Measurements from ENCODE around the gene COG1.

The COG1 gene

DNA sequence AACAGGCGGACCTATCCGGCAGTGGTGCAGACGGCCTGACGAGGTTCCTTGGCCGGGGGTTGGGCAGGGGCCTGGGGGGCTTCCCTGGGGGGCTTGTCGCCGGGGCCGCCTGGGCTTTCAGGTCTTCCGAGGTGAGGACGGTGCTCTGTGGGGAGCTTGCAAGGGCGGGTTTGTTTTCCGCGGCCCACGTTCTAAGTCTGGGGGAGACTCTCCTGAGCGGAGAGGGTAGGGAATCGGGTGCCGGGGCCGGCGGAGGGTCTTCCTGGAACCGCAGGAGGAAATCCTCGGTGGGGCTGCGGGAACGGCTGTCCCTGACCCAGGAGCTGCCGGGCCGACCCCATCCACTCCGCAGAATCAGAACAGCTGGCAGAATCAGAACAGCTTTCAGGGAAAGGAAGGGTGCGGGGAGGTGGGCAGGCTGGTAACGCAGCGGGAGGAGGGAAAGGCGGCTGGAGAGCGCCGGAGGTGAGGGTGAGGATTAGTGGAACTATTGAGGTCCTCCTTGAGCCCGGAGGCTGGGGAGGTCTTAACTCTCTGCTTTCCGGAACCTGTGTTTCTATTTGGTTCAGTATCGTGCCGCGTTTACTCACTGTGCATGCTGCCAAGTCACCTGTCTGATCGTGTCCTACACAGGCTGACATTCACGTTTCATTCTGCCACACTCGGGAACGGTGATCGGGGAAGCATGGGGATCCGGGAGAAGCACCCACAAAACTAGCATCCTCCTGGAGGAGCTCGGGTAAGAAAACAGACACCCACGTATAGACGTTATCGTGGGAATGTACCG lies 39.9 kb downstream of the COG1 start:
- DNase-seq: peak; percentile 88
- no peaks in the 10 kb centered on the region for H3K27me3 ChIP-seq (ENCODE audit: insufficient read depth, low read depth, severe bottlenecking)
- H3K9me3 ChIP-seq (ENCODE audit: severe bottlenecking): no peaks in the 10 kb centered on the region
- TF ChIP-seq, protein P1, sequence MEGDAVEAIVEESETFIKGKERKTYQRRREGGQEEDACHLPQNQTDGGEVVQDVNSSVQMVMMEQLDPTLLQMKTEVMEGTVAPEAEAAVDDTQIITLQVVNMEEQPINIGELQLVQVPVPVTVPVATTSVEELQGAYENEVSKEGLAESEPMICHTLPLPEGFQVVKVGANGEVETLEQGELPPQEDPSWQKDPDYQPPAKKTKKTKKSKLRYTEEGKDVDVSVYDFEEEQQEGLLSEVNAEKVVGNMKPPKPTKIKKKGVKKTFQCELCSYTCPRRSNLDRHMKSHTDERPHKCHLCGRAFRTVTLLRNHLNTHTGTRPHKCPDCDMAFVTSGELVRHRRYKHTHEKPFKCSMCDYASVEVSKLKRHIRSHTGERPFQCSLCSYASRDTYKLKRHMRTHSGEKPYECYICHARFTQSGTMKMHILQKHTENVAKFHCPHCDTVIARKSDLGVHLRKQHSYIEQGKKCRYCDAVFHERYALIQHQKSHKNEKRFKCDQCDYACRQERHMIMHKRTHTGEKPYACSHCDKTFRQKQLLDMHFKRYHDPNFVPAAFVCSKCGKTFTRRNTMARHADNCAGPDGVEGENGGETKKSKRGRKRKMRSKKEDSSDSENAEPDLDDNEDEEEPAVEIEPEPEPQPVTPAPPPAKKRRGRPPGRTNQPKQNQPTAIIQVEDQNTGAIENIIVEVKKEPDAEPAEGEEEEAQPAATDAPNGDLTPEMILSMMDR (IDR thresholded peaks at IDR 0.05; ENCODE audit: low read depth, low read length): no peak
- peak overlapping the region; percentile 97 for H3K4me3 ChIP-seq (ENCODE audit: low read depth, low read length)
- peak overlapping the region; percentile 91 for H3K27ac ChIP-seq
- H3K36me3 ChIP-seq: peaks cover 44% of the 10 kb centered on the region

DNA sequence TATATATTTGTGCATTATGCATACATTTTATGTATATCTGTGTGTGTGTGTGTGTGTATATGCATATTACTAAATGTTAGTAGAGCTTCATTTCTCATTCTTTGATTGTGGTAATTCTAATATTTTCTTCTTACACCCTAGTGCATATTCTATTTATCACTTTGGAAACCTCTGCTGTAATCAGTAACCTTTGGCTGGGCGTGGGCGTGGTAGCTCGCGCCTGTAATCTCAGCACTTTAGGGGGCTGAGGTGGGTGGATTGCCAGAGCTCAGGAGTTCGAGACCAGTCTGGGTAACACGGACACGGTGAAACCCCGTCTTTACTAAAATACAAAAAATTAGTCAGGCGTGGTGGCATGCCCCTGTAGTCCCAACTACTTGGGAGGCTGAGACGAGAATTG lies 41.9 kb downstream of the COG1 start:
- peaks cover 61% of the 10 kb centered on the region for H3K36me3 ChIP-seq
- no peaks in the 10 kb centered on the region for H3K27me3 ChIP-seq (ENCODE audit: insufficient read depth, low read depth, severe bottlenecking)
- TF ChIP-seq, protein P1 (IDR thresholded peaks at IDR 0.05; ENCODE audit: low read depth, low read length): no peak
- H3K4me3 ChIP-seq (ENCODE audit: low read depth, low read length): no peak overlapping the region
- H3K9me3 ChIP-seq (ENCODE audit: severe bottlenecking): no peaks in the 10 kb centered on the region
- DNase-seq: no peak
- no peak overlapping the region for H3K27ac ChIP-seq

DNA sequence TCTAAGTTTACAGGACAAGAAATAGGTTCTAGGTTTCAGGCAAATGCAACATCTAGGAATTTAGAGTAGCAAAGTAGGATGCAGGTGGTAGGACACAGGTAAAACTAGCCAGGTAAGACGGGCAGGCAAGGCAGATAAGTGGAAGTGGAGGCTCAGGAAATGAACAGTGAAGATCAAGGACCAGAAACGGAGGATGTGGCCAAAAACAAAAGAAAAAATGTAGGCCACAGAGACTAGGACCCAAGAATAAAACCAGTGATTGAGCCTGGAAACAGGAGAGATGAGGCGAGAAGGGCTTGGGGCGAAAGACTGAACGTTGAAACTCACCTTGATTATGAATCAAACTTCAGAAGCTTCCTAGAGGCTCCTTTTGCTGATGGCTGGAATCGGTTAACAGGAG lies 44.9 kb downstream of the COG1 start:
- H3K4me3 ChIP-seq (ENCODE audit: low read depth, low read length): no peak overlapping the region
- DNase-seq: no peak
- no peaks in the 10 kb centered on the region for H3K9me3 ChIP-seq (ENCODE audit: severe bottlenecking)
- H3K36me3 ChIP-seq: peaks cover 81% of the 10 kb centered on the region
- H3K27me3 ChIP-seq (ENCODE audit: insufficient read depth, low read depth, severe bottlenecking): no peaks in the 10 kb centered on the region
- TF ChIP-seq, protein P1 (IDR thresholded peaks at IDR 0.05; ENCODE audit: low read depth, low read length): no peak
- no peak overlapping the region for H3K27ac ChIP-seq

DNA sequence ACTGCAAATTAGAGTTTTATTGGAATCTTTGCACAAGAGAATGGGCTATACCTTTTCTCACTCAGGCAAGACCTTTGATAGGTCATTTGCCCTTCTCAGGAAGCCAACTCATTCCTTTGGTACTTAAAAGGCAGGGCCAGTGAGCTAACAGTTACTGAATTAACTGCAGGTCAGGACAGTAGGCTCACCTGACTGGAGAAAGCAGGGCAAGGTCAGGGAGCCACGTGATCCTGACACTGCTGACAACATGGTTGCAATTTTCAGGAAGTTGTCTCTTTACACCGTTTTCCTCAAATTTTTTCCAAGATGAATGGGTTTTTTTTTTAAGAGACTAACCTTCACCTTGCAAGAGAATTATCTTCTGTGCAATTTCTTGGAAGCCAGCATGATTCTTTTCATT lies 47.7 kb downstream of the COG1 start:
- Histone ChIP-seq H3K27me3 (ENCODE audit: insufficient read depth, low read depth, severe bottlenecking) (no peaks in the 10 kb centered on the region), H3K9me3 (ENCODE audit: severe bottlenecking) (no peaks in the 10 kb centered on the region), H3K4me3 (ENCODE audit: low read depth, low read length) (no peak overlapping the region), H3K27ac (no peak overlapping the region), H3K36me3 (peaks cover 83% of the 10 kb centered on the region)
- no peak for DNase-seq
- TF ChIP-seq, protein P1 (IDR thresholded peaks at IDR 0.05; ENCODE audit: low read depth, low read length): no peak

DNA sequence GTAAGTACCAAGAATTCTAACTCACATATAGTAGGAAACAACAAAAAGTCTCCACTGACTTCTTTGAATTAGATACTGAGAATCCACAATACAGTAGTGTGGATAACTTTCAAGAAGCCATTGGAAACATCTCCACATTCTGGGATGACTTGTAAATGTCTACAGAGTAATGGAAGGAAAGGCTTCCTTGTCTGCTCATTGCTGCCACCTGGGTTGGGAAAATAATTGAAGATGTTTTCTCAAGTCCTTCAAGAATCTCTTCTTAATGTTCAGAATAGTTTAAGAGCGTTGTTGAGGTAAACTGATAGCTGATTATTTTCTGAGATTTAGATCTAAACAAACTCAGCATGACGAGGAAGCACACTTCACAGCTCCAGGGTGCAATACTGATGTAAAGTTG lies 54.9 kb downstream of the COG1 start:
- Histone ChIP-seq H3K4me3 (ENCODE audit: low read depth, low read length) (no peak overlapping the region), H3K36me3 (peaks cover 27% of the 10 kb centered on the region), H3K27me3 (ENCODE audit: insufficient read depth, low read depth, severe bottlenecking) (no peaks in the 10 kb centered on the region), H3K27ac (peak overlapping the region; percentile 59), H3K9me3 (ENCODE audit: severe bottlenecking) (no peaks in the 10 kb centered on the region)
- no peak for DNase-seq
- TF ChIP-seq, protein P1 (IDR thresholded peaks at IDR 0.05; ENCODE audit: low read depth, low read length): 0 out of 2 replicates have a peak, but pooled peaks have one; percentile 8

DNA sequence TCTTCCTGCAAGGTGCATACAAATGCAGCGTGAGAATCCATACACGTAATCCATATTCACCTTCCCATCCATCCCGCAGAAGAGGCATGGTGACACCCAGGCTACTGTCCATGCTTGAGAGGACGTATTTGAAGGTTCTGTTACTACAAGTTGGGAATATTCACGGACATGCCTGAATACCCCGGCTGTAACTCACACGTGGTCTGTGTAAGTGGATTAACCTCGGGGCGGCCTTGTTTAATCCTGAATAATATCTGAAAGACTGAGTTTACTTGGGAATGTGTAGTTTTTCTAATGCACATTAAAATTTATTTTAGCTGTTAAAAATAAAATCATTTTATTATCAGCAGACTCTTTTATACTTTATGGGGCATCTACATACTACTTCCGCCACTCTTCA lies 55.7 kb downstream of the COG1 start:
- Histone ChIP-seq H3K27ac (peak overlapping the region; percentile 59), H3K36me3 (peaks cover 21% of the 10 kb centered on the region), H3K27me3 (ENCODE audit: insufficient read depth, low read depth, severe bottlenecking) (no peaks in the 10 kb centered on the region), H3K4me3 (ENCODE audit: low read depth, low read length) (no peak overlapping the region), H3K9me3 (ENCODE audit: severe bottlenecking) (no peaks in the 10 kb centered on the region)
- TF ChIP-seq, protein P1 (IDR thresholded peaks at IDR 0.05; ENCODE audit: low read depth, low read length): no peak
- peak; percentile 83 for DNase-seq

Measured in WERI-Rb-1 (cell line).